Measurements from ENCODE around the gene APOBEC4.

GRCh38 chr1:183674339-183674738, 21.2 kb upstream of the APOBEC4 start:
- no peak for TF ChIP-seq CTCF (IDR thresholded peaks at IDR 0.05)
- no peak for TF ChIP-seq POLR2A (IDR thresholded peaks at IDR 0.05)
